ENCODE results near the gene AKT1. TPM values are rescaled to one million over a fixed set of nuclear protein-coding genes. Genes with fewer than 3 reads are reported as not detected.

Gene AKT1
- polyA plus RNA-seq, 4 donors: 108 to 135 (median 113) TPM

DNA sequence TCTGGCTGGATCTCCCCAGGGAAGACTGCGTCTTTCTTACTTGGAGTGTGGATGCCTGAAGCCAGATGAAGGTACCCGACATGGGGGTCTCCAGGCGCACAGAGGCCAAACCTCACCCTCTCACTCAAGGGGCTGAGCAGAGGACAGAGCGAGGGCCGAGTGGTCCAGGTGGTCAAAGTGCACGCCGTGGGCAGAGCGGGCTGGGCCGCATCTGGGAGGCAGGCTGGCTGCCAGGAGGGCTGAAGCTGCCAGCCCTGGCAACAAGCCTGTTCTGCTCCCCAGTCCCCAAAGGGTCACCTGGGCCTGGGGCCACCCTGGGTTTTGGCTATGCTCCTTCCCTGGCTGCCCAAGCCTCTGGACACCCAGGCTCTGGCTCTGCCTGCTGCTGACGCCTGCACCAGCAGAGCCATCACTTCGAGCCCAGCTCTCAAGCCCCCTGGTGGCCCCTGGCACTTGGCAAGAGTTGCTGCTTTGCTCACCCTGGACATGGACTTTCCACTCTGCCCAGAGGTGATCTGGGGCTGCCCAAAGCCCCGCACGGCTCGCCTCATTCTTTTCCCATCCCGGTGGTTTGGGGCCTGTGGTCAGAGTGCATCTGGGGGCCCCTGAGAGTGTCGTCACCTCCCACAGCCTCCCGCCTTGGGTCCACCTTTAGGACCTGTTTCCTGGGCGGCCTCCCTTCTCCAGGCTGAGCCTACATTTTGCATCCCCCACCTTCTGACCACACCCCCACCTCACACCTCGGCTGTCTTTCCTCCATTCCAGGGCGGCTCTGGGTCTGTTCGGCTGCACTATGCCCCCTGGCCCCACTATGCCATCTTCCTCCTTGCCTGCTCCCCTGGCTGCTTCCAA, 68.7 kb downstream of the AKT1 start:
- no peak for DNase-seq (ENCODE audit: low read depth in 4 of 4, low spot score in 3 of 4)

DNA sequence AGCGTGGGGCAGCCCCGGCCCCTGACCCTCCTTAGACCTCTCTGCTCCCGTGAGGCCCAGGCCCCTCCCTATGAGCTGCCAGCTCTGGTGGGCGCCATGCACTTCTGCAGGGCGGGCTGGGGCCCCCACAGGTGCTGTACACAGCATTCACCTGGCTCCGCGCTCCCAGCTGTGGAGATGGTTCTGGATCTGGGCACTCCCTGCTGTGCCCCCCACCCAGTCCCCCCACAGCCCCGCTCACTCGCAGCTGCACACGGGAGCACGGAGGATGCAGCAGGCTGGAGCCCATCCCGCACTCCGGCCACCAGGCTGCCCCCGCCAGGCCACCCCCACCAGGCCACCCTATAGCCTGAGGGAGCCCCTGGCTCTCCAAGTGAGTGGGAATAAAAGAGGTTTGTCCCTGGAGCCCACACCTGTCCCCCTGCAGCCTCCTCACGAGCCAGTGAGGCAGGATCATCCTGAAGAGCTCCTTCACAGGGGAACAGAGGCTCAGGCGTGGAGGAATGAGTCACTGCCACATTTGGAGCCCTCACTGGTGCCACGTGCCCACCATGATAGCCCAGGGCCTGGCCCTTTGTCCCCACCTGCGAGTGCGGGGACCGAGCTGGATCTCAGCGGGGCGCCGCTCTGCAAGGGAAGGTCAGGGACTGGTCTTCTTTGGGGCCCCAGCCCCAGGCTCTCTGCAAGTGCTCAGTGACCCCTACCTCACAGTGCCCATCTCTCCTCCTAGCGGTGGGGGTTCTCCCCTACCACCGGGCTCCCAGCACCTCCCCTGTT, 69.6 kb downstream of the AKT1 start:
- DNase-seq (ENCODE audit: low read depth in 4 of 4, low spot score in 3 of 4): no peak

DNA sequence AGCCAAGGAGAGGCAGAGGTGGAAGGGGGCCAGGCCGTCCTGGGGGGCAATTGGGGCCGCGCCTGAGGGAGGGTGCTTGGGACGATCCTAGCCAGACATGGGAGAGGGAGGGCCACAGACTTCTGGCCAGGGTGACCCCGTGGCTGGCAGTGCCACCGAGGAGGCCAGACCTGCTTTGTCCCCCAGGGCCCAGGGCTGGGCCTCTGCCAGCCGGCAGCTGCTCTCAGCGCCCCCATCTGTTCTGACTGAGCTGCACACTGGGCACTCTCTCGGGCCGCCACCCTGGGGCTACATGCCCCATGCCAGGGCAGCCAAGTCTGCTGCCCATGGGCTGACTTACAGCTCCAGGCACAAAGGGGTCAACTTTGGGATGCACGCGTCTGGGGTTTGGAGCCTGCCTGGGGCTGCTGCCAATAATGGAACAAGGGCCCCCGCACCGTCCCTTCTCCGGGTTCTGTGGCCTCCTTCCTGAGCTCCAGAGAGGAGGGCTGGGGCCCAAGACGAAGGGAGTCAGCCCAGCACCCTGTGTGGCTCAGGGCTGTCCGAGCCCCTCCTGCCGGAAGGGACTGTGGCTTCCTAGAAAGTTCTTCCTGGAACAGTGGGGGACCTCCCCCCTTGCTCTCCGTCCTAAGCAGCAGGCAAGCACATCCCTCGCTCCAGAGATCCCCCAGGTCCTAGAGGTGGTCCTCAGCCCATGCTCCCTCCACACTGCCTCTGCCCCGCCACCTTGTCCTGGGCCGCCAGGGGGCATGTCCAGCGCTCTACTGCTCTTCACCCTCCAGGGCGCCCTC, 70.4 kb downstream of the AKT1 start:
- DNase-seq (ENCODE audit: low read depth in 4 of 4, low spot score in 3 of 4): no peak

DNA sequence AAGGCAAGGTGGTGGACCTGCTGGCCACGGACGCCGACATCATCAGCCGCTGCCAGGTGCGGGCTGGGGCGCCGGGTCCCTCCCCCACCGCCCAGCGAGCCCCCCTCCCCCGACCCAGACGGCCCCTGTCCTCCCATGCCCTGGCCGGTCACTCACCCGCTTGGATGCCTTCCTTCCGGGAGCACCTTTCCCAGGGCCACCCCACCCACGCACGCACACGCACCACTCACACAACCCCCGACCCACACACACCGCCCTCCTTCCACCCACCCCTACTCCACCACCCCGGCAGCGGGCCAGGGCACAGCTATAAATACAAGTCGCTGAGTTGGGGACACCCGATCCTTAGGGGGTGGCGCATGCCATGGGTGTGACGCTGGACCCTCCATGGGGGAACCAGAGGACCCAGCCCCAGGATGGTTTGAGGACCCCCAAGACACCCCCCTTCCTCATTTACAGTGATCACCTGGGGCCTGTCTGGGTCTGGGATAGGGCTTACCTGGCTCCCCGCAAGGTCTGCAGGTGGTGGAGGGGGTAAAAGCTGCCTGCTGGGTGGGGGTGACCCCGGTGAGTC, 71.1 kb downstream of the AKT1 start:
- no peak for DNase-seq (ENCODE audit: low read depth in 4 of 4, low spot score in 3 of 4)

DNA sequence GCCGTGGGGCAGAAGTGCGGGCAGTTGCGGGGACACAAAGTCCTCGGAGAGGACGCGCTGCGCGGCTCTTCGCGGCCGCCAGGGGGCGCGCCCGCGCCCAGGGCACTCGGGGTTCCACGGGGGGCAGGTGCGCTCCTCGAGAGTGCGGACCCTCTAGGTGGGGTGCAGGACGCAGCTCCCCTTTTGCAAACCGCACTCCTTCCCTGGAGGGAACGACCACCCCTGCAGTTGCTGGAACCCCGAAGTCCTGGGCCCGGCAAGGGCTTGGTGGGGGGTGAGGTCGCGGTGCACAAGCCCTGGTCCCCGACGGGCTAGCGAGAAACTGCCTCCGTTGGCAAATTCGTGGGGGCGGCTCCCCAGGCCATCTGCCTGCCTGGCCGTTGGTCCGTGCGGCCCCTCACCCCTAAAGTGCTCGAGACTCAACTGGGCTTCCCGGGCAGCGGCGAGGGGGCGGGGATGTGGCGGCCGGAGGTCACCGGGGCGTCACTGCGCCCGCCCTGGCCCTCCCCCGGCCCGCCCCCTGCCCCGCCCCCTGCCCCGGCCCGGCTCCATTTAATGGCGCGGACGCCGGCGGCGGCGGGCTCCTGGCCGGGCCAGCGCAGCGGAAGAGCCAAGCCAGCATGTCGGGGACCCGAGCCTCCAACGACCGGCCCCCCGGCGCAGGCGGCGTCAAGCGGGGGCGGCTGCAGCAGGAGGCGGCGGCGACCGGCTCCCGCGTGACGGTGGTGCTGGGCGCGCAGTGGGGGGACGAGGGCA, 71.7 kb downstream of the AKT1 start, which contains the start of gene ADSS1:
TSS of gene ADSS1 (plus strand) at position 579 of the 756 bp plus-strand sequence. CDS start at position 621, 42 bp downstream.
- DNase-seq (ENCODE audit: low read depth in 4 of 4, low spot score in 3 of 4): no peak

DNA sequence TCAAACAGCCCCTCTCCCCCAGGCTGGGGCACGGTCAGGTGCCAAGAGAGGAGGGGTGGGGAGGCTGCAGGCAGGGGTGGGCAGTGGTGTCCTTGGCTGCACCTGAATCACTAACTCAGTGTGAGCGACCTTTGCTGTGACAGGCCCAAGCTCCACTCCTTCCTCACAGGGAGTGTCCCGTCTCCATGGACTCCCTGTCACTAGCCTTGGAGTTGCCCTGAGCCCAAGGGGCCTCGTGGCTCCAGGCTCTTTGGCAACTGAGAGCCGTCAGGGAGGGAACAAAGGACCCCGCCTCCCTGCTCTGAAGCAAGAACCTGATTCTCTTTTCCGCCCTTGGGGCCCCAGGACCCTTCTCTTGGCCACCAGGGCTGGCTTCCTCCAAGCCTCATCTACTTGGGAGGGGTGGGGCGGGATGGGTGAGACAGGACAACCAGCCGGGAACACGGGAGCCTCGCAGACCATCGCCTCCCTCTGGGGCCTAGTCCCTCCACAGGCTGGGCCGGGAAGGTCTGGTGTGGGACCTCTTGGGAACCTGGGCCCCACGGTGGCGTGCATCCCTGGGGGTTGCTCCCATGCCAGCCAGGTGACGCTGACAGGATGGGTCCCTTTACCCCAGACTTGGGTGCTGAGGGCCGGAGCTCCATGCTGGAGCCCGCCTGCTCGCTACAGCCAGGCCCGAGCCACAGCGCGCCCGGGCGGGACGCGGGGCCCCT, 72.5 kb downstream of the AKT1 start:
- no peak for DNase-seq (ENCODE audit: low read depth in 4 of 4, low spot score in 3 of 4)

DNA sequence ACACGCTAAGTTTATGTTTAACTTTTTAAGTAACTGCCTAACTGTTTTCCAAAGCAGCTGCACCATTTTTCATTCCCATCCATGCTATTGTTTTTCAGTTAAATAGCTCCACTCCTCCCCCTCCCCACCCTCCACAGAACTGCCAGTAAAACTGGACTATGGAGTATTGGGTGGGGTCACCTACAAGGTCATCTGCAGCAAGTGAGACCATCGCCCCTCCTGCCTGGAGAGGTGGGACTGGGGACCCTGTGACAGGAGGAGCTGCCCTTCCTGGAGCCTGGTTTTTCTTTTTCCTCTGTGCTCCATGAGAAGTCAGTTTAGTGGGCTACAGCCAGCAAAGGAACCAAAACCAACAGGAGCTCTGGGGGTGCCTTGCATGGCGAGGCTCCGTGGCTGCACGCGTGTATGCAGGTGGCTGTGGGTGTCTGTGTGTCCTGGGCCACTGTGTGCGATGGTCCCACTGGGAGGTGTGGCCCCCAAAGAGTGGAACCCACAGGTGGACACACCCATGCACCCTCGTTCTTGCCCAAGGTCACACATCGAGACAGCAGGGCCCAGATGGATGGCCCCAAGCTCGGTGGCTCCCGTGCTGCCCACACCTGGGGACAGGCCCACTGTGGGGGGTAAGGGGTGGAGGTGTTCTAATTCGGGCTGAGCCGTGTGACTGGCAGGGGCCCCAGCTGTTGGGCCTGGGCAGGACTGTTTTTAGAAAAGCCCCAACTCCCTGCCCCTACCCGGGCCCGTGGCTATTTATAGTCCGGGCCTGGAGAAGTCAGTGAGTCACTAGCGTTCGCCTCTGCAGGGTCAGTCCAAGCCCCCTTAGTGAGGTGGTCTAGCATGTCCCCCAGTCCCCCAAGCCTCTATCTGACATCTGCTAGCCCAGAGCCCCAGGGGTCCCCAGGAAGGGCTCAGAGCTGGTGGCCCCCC, 73.8 kb downstream of the AKT1 start:
- no peak for DNase-seq (ENCODE audit: low read depth in 4 of 4, low spot score in 3 of 4)

Other genes starting within 250 kb of the AKT1 start
- under 1 TPM in 3 of 4 donors, not detected in 1; 0.10 to 0.21 (median 0.20) TPM for gene C14orf180, start 216.0 kb downstream of the AKT1 start, polyA plus RNA-seq (ENCODE audit: insufficient read length in 4 of 4)
- 1 to 10 TPM in 3 of 4 donors, under 1 TPM in 1; 0.87 to 1.6 (median 1.2) TPM for gene TMEM179, start 191.0 kb downstream of the AKT1 start, polyA plus RNA-seq (ENCODE audit: insufficient read length in 4 of 4)
- 10 to 100 TPM; 44.6 to 69.0 (median 49.9) TPM for gene INF2, start 106.1 kb downstream of the AKT1 start, polyA plus RNA-seq (ENCODE audit: insufficient read length in 4 of 4)
- gene ADSS1, start 71.5 kb downstream of the AKT1 start, polyA plus RNA-seq (ENCODE audit: insufficient read length in 4 of 4): 10 to 100 TPM; 14.5 to 18.5 (median 17.3) TPM
- gene SIVA1, start 42.6 kb downstream of the AKT1 start, polyA plus RNA-seq (ENCODE audit: insufficient read length in 4 of 4): 100 to 1,000 TPM in 1 of 4 donors, 10 to 100 TPM in 3; 49.7 to 103 (median 58.3) TPM
- gene ZBTB42, start 5.4 kb upstream of the AKT1 start, polyA plus RNA-seq (ENCODE audit: insufficient read length in 4 of 4): 1 to 10 TPM; 4.3 to 5.4 (median 4.8) TPM
- gene CEP170B, start 69.5 kb upstream of the AKT1 start, polyA plus RNA-seq (ENCODE audit: insufficient read length in 4 of 4): 10 to 100 TPM; 10.9 to 16.3 (median 13.5) TPM
- 1 to 10 TPM; 1.7 to 4.3 (median 3.6) TPM for gene PLD4, start 129.1 kb upstream of the AKT1 start, polyA plus RNA-seq (ENCODE audit: insufficient read length in 4 of 4)
- 1 to 10 TPM; 1.3 to 2.1 (median 1.8) TPM for gene AHNAK2, start 182.6 kb upstream of the AKT1 start, polyA plus RNA-seq (ENCODE audit: insufficient read length in 4 of 4)
- gene CLBA1, start 190.0 kb upstream of the AKT1 start, polyA plus RNA-seq (ENCODE audit: insufficient read length in 4 of 4): 10 to 100 TPM; 22.6 to 30.7 (median 25.1) TPM
- 10 to 100 TPM; 18.3 to 22.4 (median 21.1) TPM for gene CDCA4, start 225.3 kb upstream of the AKT1 start, polyA plus RNA-seq (ENCODE audit: insufficient read length in 4 of 4)